Fibroblast of mammary gland (primary cell): ENCODE data around the gene TAX1BP3.

ENCODE experiments used
- DNase-seq: peaks from one replicate; pipeline ENCODE4 v3.0.0-alpha.2; 2010; ENCODE audit warnings: low read depth
- H3K4me3 ChIP-seq: 2 replicates; pipeline ENCODE4 v1.5.1; 2011; ENCODE audit warnings: low read depth, mild to moderate bottlenecking, low read length, moderate library complexity; ENCODE audit not compliant: control insufficient read depth
- TF ChIP-seq, protein P1 (sequence below): conservative IDR thresholded peaks from 2 replicates; pipeline ENCODE4 v1.5.1; 2011; ENCODE audit warnings: low read depth, low read length, inconsistent platforms; ENCODE audit not compliant: control insufficient read depth, insufficient read depth

Gene TAX1BP3

DNA sequence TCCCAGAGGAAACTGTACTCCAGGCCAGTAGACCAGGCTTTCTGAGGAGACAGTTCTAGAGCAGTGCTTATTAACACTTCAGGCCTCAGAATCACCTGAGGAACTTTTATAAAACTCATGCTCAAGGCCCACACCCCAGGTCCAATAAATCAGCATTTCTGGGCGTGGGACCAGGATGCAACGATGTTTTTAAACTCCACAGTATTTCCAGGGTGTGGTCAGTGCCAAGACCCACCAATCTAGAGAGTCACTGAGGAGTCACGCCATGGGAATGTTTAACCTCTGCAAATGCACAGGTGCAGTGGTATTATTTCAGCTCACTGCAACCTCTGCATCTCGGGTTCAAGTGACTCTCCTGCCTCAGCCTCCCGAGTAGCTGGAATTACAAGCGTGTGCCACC lies 55.3 kb downstream of the TAX1BP3 start:
- H3K4me3 ChIP-seq = no peak overlapping the region
- TF ChIP-seq, protein P1, sequence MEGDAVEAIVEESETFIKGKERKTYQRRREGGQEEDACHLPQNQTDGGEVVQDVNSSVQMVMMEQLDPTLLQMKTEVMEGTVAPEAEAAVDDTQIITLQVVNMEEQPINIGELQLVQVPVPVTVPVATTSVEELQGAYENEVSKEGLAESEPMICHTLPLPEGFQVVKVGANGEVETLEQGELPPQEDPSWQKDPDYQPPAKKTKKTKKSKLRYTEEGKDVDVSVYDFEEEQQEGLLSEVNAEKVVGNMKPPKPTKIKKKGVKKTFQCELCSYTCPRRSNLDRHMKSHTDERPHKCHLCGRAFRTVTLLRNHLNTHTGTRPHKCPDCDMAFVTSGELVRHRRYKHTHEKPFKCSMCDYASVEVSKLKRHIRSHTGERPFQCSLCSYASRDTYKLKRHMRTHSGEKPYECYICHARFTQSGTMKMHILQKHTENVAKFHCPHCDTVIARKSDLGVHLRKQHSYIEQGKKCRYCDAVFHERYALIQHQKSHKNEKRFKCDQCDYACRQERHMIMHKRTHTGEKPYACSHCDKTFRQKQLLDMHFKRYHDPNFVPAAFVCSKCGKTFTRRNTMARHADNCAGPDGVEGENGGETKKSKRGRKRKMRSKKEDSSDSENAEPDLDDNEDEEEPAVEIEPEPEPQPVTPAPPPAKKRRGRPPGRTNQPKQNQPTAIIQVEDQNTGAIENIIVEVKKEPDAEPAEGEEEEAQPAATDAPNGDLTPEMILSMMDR = no peak
- DNase-seq = no peak
